RWPE2 (cell line): ENCODE results near the gene CNTN4.

ENCODE experiments used
- ATAC-seq: fragments of 200-7000 bp; cut with Tn5 transposase; 3 replicates; pipeline ENCODE4 v1.9.1; 2021; ENCODE audit warnings: low read depth
- DNase-seq: peaks from one replicate; pipeline ENCODE4 v3.0.0-alpha.2; 2020; ENCODE audit warnings: low spot score
- H3K27ac ChIP-seq: fragments of 450-650 bp; 2 replicates; pipeline ENCODE4 v1.5.1; 2017; ENCODE audit warnings: mild to moderate bottlenecking; ENCODE audit not compliant: poor library complexity, severe bottlenecking
- H3K27me3 ChIP-seq: fragments of 250-450 bp; sonication (Bioruptor Pico); 2 replicates; pipeline ENCODE4 v1.5.1; 2021; ENCODE audit warnings: mild to moderate bottlenecking, moderate library complexity; ENCODE audit not compliant: insufficient read depth, poor library complexity, severe bottlenecking
- H3K36me3 ChIP-seq: fragments of 250-450 bp; sonication (Bioruptor Pico); 2 replicates; pipeline ENCODE4 v1.5.1; 2020; ENCODE audit warnings: low read depth, mild to moderate bottlenecking, moderate library complexity
- H3K4me1 ChIP-seq: fragments of 250-450 bp; sonication (Bioruptor Pico); 2 replicates; pipeline ENCODE4 v1.5.1; 2021; ENCODE audit warnings: mild to moderate bottlenecking, moderate library complexity; ENCODE audit not compliant: insufficient read depth, poor library complexity, severe bottlenecking
- H3K4me3 ChIP-seq: fragments of 250-450 bp; sonication (Bioruptor Pico); 2 replicates; pipeline ENCODE4 v1.5.1; 2021; ENCODE audit warnings: mild to moderate bottlenecking, moderate library complexity; ENCODE audit not compliant: severe bottlenecking
- H3K9me3 ChIP-seq: fragments of 250-450 bp; sonication (Bioruptor Pico); 2 replicates; pipeline ENCODE4 v1.5.1; 2021; ENCODE audit warnings: mild to moderate bottlenecking, moderate library complexity; ENCODE audit not compliant: severe bottlenecking
- CTCF ChIP-seq: fragments of 450-650 bp; IDR thresholded peaks from one replicate; pipeline ENCODE4 v1.5.1; 2017; ENCODE audit warnings: mild to moderate bottlenecking, moderate library complexity; ENCODE audit not compliant: poor library complexity, severe bottlenecking

Gene CNTN4

GRCh38 chr3:3105815-3106214, 1007.1 kb downstream of the CNTN4 start:
- H3K27me3 ChIP-seq: no peaks in the 10 kb centered on the region
- no peak for ATAC-seq

GRCh38 chr3:3107181-3107580, 1008.5 kb downstream of the CNTN4 start:
- ATAC-seq: no peak
- no peak for DNase-seq
- Histone ChIP-seq H3K4me3 (no peak overlapping the region), H3K27me3 (no peaks in the 10 kb centered on the region), H3K36me3 (no peaks in the 10 kb centered on the region), H3K4me1 (no peaks in the 10 kb centered on the region), H3K9me3 (peaks cover 2% of the 10 kb centered on the region), H3K27ac (no peak overlapping the region)
- TF ChIP-seq CTCF: no peak

More at GRCh38 chr3:3105815-3106214, 1007.1 kb downstream of the CNTN4 start:
- H3K4me3 ChIP-seq: no peak overlapping the region
- H3K9me3 ChIP-seq: peaks cover 2% of the 10 kb centered on the region
- H3K36me3 ChIP-seq: no peaks in the 10 kb centered on the region
- no peak for DNase-seq
- TF ChIP-seq CTCF: no peak
- H3K27ac ChIP-seq: no peak overlapping the region
- no peaks in the 10 kb centered on the region for H3K4me1 ChIP-seq
